ENCODE data around the gene TAPBP.

- TF ChIP-seq CTCF (IDR thresholded peaks at IDR 0.05) (no peak), POLR2A (IDR thresholded peaks at IDR 0.05) (no peak)
Observed at GRCh38 chr6:33329058-33329457, 15.2 kb upstream of the TAPBP start.
